ENCODE data around the gene PDE7B.
A peak's percentile ranks its signal among the peaks of the same experiment; 100 is the strongest.
"Not testable (repeated sequence)": the region's sequence is repeated elsewhere in the genome, so short reads cannot be mapped to it uniquely, and the experiment has no call there.

The PDE7B gene

GRCh38 chr6:135852746-135853145, 1.2 kb downstream of the PDE7B start:
- DNase-seq = no peak

DNA sequence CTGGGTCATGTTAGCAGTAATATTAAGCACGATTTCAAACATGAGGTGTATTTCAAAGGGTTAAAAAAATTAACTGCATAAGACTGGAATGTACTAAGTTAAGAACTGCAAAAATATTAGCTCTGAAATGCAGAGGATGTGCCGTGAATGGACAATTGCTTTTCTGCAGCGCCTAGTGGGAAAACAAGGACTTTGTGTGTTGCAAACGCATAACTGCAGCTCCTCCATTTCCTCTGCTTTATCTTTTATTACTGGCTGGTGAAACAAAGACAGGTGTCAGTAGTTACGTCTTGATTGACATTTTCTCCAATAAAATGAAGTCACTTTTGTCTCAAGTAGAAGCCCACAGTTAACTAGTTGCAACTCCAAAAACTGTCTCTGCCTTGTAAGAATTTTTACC, 1.7 kb downstream of the PDE7B start:
- no peak for DNase-seq

DNA sequence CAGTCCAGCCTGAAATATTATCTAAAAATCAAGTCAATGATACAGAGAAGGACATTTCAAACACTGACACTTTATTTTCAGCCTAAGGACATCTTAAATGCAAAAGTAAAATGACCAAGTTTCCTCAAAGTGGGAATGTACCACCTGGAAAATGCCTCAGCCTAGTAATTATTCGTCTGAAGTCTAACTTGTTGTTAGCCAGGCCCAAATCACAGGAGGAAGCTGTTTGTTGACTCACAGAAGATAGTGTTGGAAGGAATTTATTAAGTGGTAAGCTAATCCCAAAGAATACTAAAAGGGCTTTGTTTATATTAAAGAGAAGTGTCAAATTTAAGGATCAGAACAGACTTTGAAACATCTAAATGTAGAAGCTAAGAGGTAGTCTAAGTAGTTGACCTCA, 2.5 kb downstream of the PDE7B start:
- DNase-seq = no peak

GRCh38 chr6:135854799-135855198, 3.3 kb downstream of the PDE7B start:
- no peak for DNase-seq

DNA sequence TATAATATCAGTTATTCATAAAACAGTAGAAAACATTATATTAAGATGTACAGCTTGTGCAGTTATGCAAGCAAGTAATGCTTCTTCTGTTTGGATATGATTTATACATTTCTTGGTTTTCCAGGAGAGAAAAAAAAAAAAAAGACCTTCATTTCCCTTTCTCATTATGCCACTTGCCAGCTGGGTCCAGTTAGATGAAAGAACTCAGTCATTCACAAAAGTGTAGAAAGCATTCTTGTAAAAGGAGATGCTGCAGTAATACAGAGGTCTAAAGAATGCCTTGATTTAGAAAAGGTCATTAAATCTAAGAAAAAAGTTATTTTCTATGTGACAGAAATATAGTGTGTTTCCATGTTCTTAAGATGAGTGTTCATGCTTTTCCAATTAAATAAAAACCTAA, 7.4 kb downstream of the PDE7B start:
- DNase-seq = no peak

DNA sequence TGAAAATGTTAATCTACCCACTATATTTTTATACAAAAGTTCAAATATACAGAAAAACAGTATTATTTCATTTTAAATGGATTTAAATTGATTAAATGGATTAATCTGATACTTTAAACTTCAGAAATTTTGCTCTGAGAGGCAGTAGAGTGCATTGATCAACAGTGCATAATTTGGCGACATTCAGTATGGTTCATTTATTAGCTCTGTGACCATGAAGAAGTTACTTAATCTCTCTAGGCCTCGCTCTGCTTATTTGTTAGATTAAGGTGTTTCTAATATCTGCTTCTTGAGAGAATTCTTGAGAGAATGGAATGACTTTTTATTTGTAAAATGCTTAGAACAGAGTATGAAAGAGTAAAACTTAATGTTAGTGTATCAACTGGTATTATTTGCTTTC, 8.9 kb downstream of the PDE7B start:
- no peak for DNase-seq

DNA sequence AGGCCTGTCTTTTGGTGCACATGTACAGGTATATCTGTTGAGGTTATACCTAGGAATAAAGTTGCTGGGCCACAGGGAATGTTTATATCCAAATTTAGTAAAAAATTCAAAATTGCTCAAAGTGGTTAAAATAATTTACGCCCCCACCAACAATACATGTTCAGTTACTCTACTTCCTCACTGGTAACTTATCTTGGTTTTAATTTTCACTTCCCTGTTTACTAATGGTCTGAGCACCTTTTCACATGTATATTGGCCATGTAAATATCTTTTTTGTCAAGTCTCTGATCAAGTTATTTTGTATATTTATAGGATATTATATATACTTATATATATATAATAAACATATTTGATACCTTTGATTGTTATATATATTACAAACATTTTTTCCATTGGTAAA, 9.7 kb downstream of the PDE7B start:
- DNase-seq = no peak

- DNase-seq = not testable (repeated sequence)
Observed at GRCh38 chr6:135864929-135865328, 13.4 kb downstream of the PDE7B start.

DNA sequence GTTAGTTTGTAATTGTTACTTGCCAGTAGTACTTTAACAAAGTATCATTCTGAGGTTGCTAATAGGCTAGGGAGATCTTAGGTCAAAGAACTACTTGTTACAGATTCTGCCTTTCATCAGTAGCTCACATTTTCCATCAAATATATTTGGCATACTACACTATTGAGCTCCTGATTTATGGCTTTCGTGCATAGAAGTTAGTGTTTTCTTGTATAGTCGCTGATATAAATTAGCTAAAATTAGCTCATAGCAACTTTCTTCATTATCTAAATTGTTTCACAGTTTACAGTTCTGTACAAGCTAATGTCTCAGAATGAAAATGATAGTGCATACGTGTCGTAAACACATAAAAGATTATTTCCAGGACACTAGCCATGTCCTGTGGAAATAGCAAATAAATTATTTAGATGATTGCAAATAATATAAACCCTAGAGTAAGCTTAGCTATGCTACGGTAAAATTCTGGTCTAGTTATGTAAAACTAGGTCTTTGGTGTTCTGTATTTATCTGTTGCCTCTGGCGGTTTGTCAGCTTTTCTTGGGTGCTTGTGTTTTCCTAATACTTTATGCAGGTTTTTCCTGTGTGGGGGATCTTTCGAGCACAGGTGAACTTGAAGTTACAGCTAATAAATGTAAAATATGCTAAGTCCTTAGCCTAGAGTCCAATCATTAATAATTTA, 15.1 kb downstream of the PDE7B start:
- no peak for DNase-seq

GRCh38 chr6:135867332-135867731, 15.8 kb downstream of the PDE7B start:
- DNase-seq = no peak

DNA sequence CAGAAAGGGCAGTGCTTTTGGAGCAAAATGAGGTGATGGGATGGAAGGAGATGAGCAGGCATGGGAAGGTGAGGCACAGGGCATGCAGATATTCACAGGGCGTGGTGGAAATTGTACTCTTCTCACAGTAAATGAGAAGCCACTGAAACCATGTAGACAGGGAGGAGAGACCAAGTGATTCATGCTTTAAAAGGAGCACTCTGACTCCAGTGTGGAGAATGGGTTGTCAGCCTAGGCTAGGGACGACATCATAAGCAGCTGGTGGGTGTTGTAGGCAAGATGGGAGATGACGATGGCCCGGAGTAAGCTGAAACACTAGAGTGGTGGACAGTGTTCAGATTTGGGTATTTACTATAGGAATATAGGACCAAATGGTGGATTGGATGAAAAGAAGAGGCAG, 18.4 kb downstream of the PDE7B start:
- DNase-seq = no peak

DNA sequence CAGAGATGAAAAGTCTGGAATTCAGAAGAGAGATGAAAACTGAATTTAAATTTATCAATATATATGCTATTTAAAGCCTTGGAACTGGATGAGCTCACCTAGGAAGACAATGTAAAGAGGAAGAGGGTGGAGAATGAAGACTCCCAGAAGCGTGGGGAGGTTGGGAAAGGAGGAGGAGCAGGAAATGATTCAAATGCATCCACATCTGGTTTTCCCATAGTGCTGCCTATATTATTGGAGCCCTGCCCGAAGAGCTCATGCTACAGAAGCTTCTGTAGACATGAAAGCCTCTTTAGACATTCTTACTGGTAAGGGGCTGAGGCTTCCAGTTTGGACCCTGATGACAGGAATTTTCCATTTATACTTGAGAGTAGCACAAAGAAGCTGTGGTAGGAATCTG, 19.2 kb downstream of the PDE7B start:
- no peak for DNase-seq

GRCh38 chr6:135871296-135871695, 19.8 kb downstream of the PDE7B start:
- no peak for DNase-seq

- DNase-seq = no peak
Observed at GRCh38 chr6:135871878-135872277, 20.4 kb downstream of the PDE7B start.

GRCh38 chr6:135875446-135875845, 23.9 kb downstream of the PDE7B start:
- DNase-seq = no peak

DNA sequence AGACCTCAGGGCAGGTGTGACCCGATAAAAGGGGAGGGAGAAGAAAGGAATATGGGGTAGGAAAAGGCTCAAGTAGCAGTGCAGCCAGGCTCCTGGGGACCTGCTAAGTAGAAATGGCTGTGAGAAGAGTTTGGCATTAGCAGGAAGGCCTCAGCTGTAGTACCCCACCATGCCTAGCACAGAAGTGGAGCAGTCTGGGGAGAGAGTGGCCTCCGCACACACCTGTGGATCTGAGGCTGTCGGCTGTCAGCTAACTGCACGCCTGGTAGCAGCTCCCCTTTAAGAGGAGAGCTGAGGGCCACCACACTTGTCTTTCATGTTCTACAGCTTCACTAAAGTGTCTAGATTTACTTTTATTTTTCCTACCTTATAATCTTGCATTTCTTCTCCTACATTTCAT, 24.6 kb downstream of the PDE7B start:
- peak; percentile 22 for DNase-seq

- no peak for DNase-seq
Observed at GRCh38 chr6:135877666-135878065, 26.2 kb downstream of the PDE7B start.

- peak; percentile 55 for DNase-seq
Observed at GRCh38 chr6:135880066-135880972, 28.8 kb downstream of the PDE7B start.

- no peak for DNase-seq
Observed at GRCh38 chr6:135883045-135883444, 31.5 kb downstream of the PDE7B start.

DNA sequence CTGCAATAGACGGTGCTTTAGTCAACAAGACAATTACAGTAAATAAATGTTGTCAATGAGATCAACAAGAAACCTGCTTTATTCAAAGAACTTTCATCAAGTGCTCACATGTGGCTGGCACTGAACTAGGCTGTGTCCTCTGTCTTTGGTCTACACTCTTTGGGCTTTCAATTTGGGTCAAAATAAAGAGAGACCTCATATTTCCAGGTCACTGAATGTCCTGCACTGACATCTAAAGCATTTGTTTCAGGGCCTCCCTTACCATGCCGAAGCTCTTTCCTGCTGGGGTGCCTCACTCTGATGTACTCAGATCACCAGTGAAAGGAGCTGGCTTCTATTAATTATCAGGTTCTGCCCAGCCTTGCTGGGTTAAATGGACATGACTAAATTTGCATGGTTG, 32.0 kb downstream of the PDE7B start:
- DNase-seq = no peak

DNA sequence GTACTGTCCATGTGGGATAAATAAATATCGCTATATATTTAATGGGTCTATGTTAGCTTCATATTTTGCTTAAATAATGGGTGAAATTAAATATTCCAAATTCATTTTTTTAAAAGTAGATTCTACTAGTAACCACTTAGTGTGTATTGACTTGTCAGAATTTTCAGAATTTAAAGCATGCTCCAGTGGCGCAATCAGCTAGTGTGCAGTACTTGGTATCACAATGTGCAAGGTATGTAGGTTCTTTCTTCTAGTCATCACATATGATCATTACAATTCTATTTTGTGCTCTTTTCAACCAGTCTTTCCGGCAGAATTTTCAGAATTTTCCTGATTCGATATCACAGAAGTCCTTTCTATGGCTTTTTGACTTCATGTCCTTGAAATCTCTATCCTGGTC, 32.6 kb downstream of the PDE7B start:
- DNase-seq = no peak

- no peak for DNase-seq
Observed at GRCh38 chr6:135887069-135887468, 35.6 kb downstream of the PDE7B start.

GRCh38 chr6:135888818-135889217, 37.3 kb downstream of the PDE7B start:
- DNase-seq = no peak

GRCh38 chr6:135890876-135891275, 39.4 kb downstream of the PDE7B start:
- DNase-seq = no peak

Data from activated gamma-delta T cell treated with Interleukin-2 at 50 U/mL for 16 hours (primary cell).